Dedifferentiated amniotic fluid mesenchymal stem cell (primary cell): ENCODE measurements around the gene CCDC92.
"Not testable (repeated sequence)": the region's sequence is repeated elsewhere in the genome, so short reads cannot be mapped to it uniquely, and the experiment has no call there.

ENCODE experiments used
- DNase-seq: peaks from one replicate; pipeline ENCODE4 v3.0.0-alpha.2; 2016; ENCODE audit errors: extremely low spot score

CCDC92 gene

GRCh38 chr12:123936956-123937706 is 35.5 kb downstream of the CCDC92 start:
- no peak for DNase-seq

- DNase-seq = no peak
These were observed 36.2 kb downstream of the CCDC92 start for GRCh38 chr12:123936471-123936870.

- DNase-seq = no peak
These were observed 36.7 kb downstream of the CCDC92 start for GRCh38 chr12:123935956-123936355.

- no peak for DNase-seq
These were observed 37.8 kb downstream of the CCDC92 start for GRCh38 chr12:123934829-123935228.

- DNase-seq = no peak
These were observed 38.5 kb downstream of the CCDC92 start for GRCh38 chr12:123934016-123934620.

- DNase-seq = no peak
These were observed 39.4 kb downstream of the CCDC92 start for GRCh38 chr12:123933214-123933613.

- no peak for DNase-seq
These were observed 40.8 kb downstream of the CCDC92 start for GRCh38 chr12:123931686-123932321.

DNA sequence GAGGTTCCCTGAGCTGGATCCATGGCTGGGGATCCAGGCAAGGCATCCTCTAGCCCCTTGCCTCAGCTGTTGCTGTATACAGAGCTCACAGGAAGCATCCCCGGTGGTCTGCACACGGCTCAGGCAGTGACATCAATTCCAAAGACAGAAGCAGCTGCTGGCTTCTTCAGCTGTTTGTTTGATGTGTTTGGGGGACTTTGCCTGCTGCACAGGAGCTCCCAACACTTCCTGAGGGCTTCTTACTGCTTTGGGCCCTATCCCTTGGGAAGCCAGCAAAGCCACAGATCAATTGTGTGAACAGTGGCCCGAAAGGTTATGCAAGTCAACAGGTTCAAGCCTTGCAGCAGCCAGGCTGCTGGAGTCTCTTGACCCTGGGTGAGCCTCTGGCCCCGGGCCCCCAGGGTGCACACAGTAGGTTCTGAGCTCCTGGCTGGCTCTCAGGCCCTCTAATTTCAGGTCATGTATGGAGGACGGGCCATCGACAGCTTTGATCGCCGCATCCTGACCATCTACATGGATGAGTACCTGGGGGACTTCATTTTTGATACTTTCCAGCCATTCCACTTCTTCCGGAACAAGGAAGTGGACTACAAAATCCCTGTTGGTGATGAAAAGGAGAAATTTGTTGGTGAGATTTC is 42.6 kb downstream of the CCDC92 start:
- no peak for DNase-seq

- DNase-seq = no peak
These were observed 43.7 kb downstream of the CCDC92 start for GRCh38 chr12:123928897-123929296.

GRCh38 chr12:123928274-123928865 is 44.3 kb downstream of the CCDC92 start:
- no peak for DNase-seq

DNA sequence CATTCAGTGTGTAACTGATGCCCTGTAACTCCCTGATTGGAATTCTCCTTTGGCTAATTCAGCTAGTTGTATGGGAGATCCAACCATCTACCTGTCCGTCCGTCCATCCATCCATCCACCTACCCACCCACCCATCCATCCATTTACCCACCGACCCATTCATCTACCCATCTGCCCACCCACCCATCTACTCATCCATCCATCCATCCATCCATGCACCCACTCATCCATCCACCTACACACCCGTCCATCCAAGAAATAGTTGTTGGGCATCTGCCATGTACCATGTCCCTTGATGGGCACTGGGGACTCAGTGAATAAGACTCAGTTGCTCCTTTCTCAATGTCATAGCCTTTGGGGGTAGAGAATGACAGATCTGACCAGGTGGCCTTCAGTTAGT is 48.1 kb downstream of the CCDC92 start:
- DNase-seq = no peak

DNA sequence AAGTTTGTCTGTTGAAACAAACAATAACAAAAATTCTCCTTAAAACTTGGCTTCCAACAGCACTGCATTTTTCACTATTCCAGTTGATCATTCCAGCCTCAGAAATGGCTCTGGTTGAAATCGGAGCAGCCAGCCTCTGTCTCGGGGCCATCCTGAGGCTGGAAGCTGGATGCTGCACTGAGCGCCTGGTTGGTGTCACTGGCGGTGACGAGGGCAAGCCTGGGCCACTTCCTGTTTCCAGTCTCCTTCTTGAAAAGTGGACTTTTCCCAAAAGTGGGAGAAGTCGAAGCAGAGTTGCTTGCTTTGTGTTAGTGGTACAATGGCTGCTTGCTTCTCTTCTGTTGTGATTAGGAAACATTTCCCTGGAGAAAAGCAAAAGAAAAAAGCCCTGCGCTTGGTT is 48.7 kb downstream of the CCDC92 start:
- no peak for DNase-seq

GRCh38 chr12:123923038-123923437 is 49.6 kb downstream of the CCDC92 start:
- DNase-seq = no peak

DNA sequence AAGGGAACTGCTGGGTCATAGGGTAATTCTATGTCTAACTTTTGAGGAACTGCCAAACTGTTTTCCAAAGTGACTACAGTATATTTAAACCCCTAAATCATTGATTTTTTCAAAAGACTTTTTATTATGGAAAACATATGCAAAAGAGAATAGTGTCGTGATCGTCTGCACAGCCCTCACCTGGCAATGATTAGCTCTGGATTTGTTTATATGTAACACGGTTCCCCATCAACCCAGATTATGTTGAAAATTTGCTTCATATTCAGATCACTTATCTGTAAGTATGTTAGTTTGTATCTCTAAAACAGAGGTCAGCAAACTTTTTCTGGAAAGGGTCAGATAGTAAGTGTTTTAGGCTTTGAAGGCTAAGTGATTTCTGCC is 52.7 kb downstream of the CCDC92 start:
- no peak for DNase-seq

DNA sequence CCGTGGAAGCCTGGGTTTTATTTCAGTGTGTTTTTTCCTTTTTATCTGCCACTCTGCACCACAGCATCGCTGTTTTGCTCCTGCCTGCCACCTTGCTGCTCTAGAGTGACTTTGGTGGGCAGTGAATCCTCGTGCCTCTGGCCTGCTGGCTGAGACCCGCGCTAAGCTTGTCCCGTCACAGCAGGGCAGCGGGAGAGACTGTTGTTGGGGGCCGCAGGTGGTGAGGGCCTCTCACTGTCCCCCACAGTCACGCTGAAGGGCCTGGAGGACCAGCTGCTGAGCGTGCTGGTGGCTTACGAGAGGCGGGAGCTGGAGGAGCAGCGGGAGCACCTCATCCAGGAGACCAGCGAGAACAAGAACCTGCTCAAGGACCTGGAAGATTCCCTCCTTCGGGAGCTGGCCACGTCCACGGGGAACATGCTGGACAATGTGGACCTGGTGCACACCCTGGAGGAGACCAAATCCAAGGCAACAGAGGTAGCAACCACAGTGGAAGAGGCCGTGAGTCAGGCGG is 55.2 kb downstream of the CCDC92 start:
- no peak for DNase-seq

DNA sequence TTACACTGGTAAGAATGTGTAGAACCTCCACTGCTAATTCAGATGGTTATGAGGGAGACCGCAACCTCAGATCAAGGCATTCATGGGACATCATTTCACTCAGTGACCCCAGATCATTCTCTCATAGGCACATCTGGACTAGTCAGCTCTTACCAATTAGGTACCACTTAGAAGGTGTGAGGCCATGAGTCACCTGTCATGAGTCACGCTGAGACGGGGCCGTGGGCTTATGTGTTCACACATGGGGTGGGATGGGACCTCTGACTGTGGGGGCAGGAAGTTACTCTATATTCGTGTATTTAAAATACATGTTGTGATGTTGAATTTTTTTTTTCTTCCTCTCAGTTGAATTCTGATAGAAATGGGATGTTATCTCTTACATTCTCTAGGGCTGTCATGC is 55.9 kb downstream of the CCDC92 start:
- no peak for DNase-seq

- no peak for DNase-seq
These were observed 57.8 kb downstream of the CCDC92 start for GRCh38 chr12:123914726-123915333.

GRCh38 chr12:123912415-123913380 is 59.9 kb downstream of the CCDC92 start:
- no peak for DNase-seq

DNA sequence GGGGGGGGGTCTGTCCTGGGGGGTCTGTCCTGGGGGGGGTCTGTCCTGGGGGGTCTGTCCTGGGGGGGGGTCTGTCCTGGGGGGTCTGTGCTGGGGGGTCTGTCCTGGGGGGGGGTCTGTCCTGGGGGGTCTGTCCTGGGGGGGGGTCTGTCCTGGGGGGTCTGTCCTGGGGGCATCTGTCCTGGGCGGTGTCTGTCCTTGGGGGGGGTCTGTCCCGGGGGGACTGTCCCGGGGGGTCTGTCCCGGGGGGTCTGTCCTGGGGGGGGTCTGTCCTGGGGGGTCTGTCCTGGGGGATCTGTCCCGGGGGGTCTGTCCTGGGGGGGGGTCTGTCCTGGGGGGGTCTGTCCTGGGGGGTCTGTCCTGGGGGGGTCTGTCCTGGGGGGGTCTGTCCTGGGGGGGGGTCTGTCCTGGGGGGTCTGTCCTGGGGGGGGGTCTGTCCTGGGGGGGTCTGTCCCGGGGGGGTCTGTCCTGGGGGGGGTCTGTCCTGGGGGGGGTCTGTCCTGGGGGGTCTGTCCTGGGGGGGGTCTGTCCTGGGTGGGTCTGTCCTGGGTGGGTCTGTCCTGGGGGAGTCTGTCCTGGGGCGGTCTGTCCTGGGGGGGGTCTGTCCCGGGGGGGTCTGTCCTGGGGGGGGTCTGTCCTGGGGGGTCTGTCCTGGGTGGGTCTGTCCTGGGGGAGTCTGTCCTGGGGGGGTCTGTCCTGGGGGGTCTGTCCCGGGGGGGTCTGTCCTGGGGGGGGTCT is 60.8 kb downstream of the CCDC92 start:
- not testable (repeated sequence) for DNase-seq

DNA sequence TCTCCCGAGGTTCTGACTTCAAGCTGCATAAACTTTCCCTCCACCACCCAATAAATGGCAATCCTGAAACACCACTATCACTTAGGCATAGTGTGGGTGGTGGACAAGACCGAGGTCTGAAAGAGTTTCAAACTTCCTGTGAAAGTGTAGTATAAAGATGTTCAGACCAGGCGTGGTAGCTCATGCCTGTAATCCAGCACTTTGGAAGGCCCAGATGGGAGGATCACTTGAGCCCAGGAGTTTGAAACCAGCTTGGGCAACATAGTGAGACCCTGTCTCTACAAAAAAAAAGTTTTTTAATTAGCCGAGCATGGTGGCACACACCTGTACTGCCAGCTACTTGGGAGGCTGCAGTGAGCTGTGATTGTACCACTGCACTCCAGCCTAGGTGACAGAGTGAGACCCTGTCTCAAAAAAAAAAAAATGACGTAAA is 61.9 kb downstream of the CCDC92 start:
- DNase-seq = no peak
